ENCODE measurements around the gene ATP2C2. TPM values are rescaled to one million over a fixed set of nuclear protein-coding genes. Genes with fewer than 3 reads are reported as not detected.

Gene ATP2C2
- total RNA-seq, 1 experiment from 2014 or later = 20.3 TPM

GRCh38 chr16:84505249-84506187 lies 137.2 kb downstream of the ATP2C2 start (continued):
- TF ChIP-seq ZFX (IDR thresholded peaks at IDR 0.05) = no peak
- TF ChIP-seq, protein P1, sequence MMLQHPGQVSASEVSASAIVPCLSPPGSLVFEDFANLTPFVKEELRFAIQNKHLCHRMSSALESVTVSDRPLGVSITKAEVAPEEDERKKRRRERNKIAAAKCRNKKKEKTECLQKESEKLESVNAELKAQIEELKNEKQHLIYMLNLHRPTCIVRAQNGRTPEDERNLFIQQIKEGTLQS (IDR thresholded peaks at IDR 0.05) = no peak

- CTCF ChIA-PET = interaction anchor here (0.7 to 3.1 kb wide), 22 partner anchors 9 to 551 kb away, joined by 3 to 40 read pairs (median 6); partner anchors contain the start of genes COTL1 and TAF1C
- H3K9me3 ChIP-seq (ENCODE audit: control insufficient read depth in 1 of 2, insufficient read depth in 1 of 2, low read depth in 1 of 2, low read length in 2 of 2) = no peaks in the 10 kb centered on the region
- no peaks in the 10 kb centered on the region for H3K9me2 ChIP-seq (ENCODE audit: insufficient read depth)
- H3K27me3 ChIP-seq (ENCODE audit: insufficient read depth, low read length) = no peaks in the 10 kb centered on the region
- peaks cover 29 to 54% of the 10 kb centered on the region in 2 experiments for H3K4me1 ChIP-seq (ENCODE audit: control insufficient read depth in 1 of 2, insufficient read depth in 2 of 2, low read length in 2 of 2)
- POLR2A ChIA-PET = interaction anchor here (1.3 to 1.5 kb wide), 3 partner anchors 112 to 391 kb away, joined by 3 to 5 read pairs (median 5); partner anchors contain the start of gene MBTPS1
- no peak for ATAC-seq
- RAD21 ChIA-PET (ENCODE audit: low non-redundant PET in 1 of 2, low total read pairs in 2 of 2, uncharacterized antibody in 2 of 2, unreplicated experiment in 2 of 2) = interaction anchor here (0.6 to 2.1 kb wide), 5 partner anchors 13 to 230 kb away, joined by 4 to 10 read pairs (median 6); no protein-coding TSS in a partner anchor
- no peak overlapping the region for H2AFZ ChIP-seq (ENCODE audit: low read depth, low read length, poor library complexity, severe bottlenecking)
- peak overlapping the region; percentile 95; the same call in 1 of the 2 replicates for H3K4me2 ChIP-seq (ENCODE audit: low read length)
- TF ChIP-seq, protein P1 (IDR thresholded peaks at IDR 0.05) = no peak
- TF ChIP-seq, protein P2, sequence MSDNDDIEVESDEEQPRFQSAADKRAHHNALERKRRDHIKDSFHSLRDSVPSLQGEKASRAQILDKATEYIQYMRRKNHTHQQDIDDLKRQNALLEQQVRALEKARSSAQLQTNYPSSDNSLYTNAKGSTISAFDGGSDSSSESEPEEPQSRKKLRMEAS (IDR thresholded peaks at IDR 0.05) = no peak
- TF ChIP-seq CEBPB (IDR thresholded peaks at IDR 0.05; ENCODE audit: low read depth) (no peak), FOSL1 (IDR thresholded peaks at IDR 0.05; ENCODE audit: low read depth) (no peak), CBX3 (IDR thresholded peaks at IDR 0.05; ENCODE audit: low read depth) (no peak), EZH2phosphoT487 (IDR thresholded peaks at IDR 0.05; ENCODE audit: borderline replicate concordance) (no peak), EZH2 (IDR thresholded peaks at IDR 0.05) (no peak)
- no peak overlapping the region for H3K27ac ChIP-seq (ENCODE audit: low read depth, low read length)
- H3K9ac ChIP-seq (ENCODE audit: low read length) = no peak overlapping the region
- DNase-seq (ENCODE audit: low read depth, low spot score) = no peak
- H3K36me3 ChIP-seq (ENCODE audit: control insufficient read depth in 1 of 2, insufficient read depth in 2 of 2, low read length in 2 of 2) = no peaks in the 10 kb centered on the region; a peak in 1 of 4 replicates
- intact Hi-C loops (cut with micrococcal nuclease) = loop anchor here (10.0 kb wide), 1 partner anchor 552 kb away; the partner anchor contains the start of gene OSGIN1
- H3K4me3 ChIP-seq (replicated peaks in 1 of 2; ENCODE audit: low read depth in 1 of 2, low read length in 2 of 2) = no peak overlapping the region
- H3K79me2 ChIP-seq (ENCODE audit: insufficient read depth, low read length) = peaks cover 18% of the 10 kb centered on the region
- H4K20me1 ChIP-seq (ENCODE audit: insufficient read depth) = no peaks in the 10 kb centered on the region
- BruUV-seq (replicated peaks) = no TSS peak
These were observed 139.0 kb downstream of the ATP2C2 start for GRCh38 chr16:84507011-84507982.

Measured in HCT116 (cell line).